Mesothelial cell of epicardium (in vitro differentiated cells): Measurements from ENCODE around the gene LRRC3B. TPM values are rescaled to one million over a fixed set of nuclear protein-coding genes. Genes with fewer than 3 reads are reported as not detected.

Source experiments
- DNase-seq, 2 experiments: peaks; one replicate each; pipeline ENCODE4 v3.0.0; 2021; ENCODE audit warnings: low spot score in 2 of 2; ENCODE audit not compliant: unreplicated experiment in 2 of 2
- H3K27ac Mint-ChIP-seq: 2 replicates; pipeline ENCODE4 v1.8.0; 2021; ENCODE audit warnings: mixed read lengths
- H3K27me3 Mint-ChIP-seq: 2 replicates; pipeline ENCODE4 v1.8.0; 2021; ENCODE audit warnings: low read depth, mixed read lengths
- H3K36me3 Mint-ChIP-seq: 2 replicates; pipeline ENCODE4 v1.8.0; 2021; ENCODE audit warnings: mixed read lengths
- H3K4me1 Mint-ChIP-seq: 2 replicates; pipeline ENCODE4 v1.8.0; 2021; ENCODE audit warnings: mixed read lengths
- H3K4me3 Mint-ChIP-seq: 2 replicates; pipeline ENCODE4 v1.8.0; 2021; ENCODE audit warnings: mild to moderate bottlenecking, moderate library complexity, mixed read lengths
- H3K9me3 Mint-ChIP-seq: 2 replicates; pipeline ENCODE4 v1.8.0; 2021; ENCODE audit warnings: mixed read lengths
- total RNA-seq: library from RNA; stranded (reverse); gene quantifications from 3 replicates; pipeline ENCODE4 v1.2.1, GENCODE V29; 2021
- TF ChIP-seq, protein P1 (sequence below): fragments of 200-600 bp; sonication (generic); IDR thresholded peaks from one replicate; pipeline ENCODE4 v1.5.0; 2021; ENCODE audit warnings: antibody characterized with exemption; ENCODE audit not compliant: unreplicated experiment

The LRRC3B gene
- total RNA-seq, 1 donor from 2014 or later = 0.34 TPM

DNA sequence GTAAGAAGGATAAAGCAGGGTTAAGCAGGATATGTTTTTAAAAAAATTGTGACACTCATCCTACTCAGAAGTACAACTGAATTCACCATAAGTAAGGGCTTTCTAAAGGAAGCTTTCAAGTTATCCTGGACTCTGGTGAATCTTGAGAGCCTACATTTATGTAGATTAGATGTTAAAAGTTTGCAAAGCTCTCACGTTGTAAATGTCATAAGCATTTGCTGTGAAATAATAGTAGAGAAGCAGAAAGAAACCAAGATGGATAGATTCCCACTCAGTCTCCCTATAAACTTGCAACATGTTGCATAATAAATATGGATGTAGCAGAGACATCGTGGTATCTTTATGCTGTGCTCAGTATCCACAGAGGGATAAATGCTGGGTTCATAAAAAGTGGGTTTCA, 77.0 kb downstream of the LRRC3B start:
- H3K36me3 Mint-ChIP-seq = no peaks in the 10 kb centered on the region
- H3K27ac Mint-ChIP-seq = no peak overlapping the region
- H3K4me3 Mint-ChIP-seq = no peak overlapping the region
- no peaks in the 10 kb centered on the region for H3K4me1 Mint-ChIP-seq
- H3K9me3 Mint-ChIP-seq = no peaks in the 10 kb centered on the region
- TF ChIP-seq, protein P1, sequence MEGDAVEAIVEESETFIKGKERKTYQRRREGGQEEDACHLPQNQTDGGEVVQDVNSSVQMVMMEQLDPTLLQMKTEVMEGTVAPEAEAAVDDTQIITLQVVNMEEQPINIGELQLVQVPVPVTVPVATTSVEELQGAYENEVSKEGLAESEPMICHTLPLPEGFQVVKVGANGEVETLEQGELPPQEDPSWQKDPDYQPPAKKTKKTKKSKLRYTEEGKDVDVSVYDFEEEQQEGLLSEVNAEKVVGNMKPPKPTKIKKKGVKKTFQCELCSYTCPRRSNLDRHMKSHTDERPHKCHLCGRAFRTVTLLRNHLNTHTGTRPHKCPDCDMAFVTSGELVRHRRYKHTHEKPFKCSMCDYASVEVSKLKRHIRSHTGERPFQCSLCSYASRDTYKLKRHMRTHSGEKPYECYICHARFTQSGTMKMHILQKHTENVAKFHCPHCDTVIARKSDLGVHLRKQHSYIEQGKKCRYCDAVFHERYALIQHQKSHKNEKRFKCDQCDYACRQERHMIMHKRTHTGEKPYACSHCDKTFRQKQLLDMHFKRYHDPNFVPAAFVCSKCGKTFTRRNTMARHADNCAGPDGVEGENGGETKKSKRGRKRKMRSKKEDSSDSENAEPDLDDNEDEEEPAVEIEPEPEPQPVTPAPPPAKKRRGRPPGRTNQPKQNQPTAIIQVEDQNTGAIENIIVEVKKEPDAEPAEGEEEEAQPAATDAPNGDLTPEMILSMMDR = no peak
- peaks cover 7% of the 10 kb centered on the region for H3K27me3 Mint-ChIP-seq
- no peak for DNase-seq

DNA sequence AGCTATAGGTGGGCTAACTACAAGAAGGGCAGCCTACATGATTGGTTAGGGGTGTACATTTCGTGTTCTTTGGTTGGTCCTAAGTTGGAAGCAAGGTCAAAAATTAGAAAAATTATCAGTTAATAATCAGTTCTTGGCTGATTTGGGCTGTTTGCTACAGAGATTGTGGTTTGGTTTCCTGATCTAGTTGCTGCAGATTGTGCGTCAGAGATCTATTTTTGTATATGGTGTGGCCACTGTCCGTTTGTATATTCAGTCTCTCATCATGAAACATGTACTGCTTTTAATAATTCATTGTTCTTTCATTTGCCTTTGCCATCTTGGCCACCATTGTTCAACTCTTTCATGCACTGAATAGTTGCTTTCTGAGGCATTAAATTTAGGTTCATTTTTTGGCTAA, 80.9 kb downstream of the LRRC3B start:
- Mint-ChIP-seq H3K4me1 (no peaks in the 10 kb centered on the region), H3K9me3 (no peaks in the 10 kb centered on the region), H3K27ac (no peak overlapping the region), H3K4me3 (no peak overlapping the region), H3K27me3 (peaks cover 6% of the 10 kb centered on the region), H3K36me3 (no peaks in the 10 kb centered on the region)
- TF ChIP-seq, protein P1 = no peak
- no peak for DNase-seq

DNA sequence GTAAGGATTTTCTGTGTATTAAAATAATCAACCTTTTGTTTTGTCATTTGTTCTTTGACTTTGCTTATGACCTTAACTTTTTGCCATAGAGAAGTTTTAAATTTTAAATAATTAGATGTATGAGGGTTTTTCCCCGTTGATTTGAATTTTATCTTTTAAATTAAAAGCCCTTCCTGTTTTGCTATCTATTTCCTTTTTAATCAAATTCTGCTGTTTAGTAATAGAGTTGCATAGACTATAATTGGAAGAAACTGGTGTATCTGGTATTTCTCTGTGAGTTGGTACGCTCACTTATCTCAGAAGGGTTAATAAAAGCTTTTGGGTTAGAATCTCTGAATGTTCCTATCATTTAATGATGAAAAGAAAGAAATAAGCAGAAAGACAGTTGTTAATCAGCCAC, 82.2 kb downstream of the LRRC3B start:
- Mint-ChIP-seq H3K4me3 (no peak overlapping the region), H3K27me3 (peaks cover 6% of the 10 kb centered on the region), H3K9me3 (no peaks in the 10 kb centered on the region), H3K4me1 (no peaks in the 10 kb centered on the region), H3K36me3 (no peaks in the 10 kb centered on the region), H3K27ac (no peak overlapping the region)
- TF ChIP-seq, protein P1 = no peak
- DNase-seq = no peak

DNA sequence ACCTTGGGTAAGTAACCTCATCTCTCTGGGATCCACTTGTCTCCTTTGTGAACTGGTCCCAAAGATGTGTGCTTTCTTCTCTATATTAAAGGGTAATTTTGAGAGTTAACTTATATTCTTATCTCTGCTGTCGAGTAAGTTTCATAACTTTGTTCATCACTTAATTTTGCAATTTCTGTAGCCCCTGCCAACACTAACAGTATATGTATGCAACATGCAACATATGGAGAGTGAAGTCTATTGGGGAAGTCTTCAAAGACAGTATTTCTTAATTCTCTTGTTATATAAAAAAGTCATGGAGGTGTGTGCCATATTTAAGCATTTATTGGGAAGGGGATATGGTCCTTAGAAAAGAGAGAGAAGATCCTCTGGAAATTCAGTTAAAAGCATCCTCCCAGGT, 85.9 kb downstream of the LRRC3B start:
- no peaks in the 10 kb centered on the region for H3K4me1 Mint-ChIP-seq

DNA sequence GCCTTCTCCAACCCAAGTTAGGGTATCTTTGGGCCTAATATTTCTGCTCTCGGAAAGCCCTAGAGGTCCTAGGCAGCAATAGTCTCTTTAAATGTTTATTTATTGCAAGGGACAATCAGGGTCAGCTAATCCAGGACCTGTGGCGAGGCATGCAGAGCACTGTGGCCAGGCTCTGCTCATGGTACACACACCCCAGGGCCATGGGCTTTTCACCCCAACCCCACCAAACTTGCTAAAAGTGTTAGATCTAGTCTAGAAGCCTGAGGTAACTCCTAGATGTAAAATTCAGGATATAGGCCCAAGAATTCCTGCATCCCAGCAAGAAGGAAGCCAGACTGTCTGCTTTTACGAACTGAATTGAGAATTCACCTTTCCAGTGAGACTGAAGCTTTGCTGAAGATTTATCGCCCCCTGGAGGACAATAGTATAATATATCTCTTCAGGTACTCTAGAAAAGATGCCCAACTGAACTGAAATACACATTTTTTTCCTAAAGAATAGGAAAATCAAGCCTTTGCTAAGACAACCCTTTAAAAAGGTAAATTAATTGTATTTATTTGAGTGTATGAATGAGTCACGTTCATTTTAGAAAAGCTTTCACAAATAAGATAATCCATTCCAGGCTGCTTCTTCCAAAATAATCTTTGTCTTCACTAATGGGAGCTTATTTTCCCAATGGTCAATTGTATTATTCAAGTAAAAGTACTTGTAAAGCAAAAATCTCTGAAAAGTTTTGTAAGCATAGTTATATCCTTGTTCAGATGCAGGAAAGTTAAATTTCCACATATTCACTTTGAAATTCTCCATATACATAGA, 89.8 kb downstream of the LRRC3B start:
- H3K4me3 Mint-ChIP-seq = no peak overlapping the region
- no peaks in the 10 kb centered on the region for H3K36me3 Mint-ChIP-seq
- DNase-seq = no peak
- H3K27me3 Mint-ChIP-seq = no peaks in the 10 kb centered on the region
- H3K27ac Mint-ChIP-seq = no peak overlapping the region
- TF ChIP-seq, protein P1 = peak; percentile 89
- H3K9me3 Mint-ChIP-seq = peaks cover 10% of the 10 kb centered on the region
- no peaks in the 10 kb centered on the region for H3K4me1 Mint-ChIP-seq

More for the DNA sequence above, 85.9 kb downstream of the LRRC3B start:
- TF ChIP-seq, protein P1 = no peak
- no peaks in the 10 kb centered on the region for H3K27me3 Mint-ChIP-seq
- no peak for DNase-seq
- H3K36me3 Mint-ChIP-seq = no peaks in the 10 kb centered on the region
- no peaks in the 10 kb centered on the region for H3K9me3 Mint-ChIP-seq
- no peak overlapping the region for H3K27ac Mint-ChIP-seq
- no peak overlapping the region for H3K4me3 Mint-ChIP-seq

DNA sequence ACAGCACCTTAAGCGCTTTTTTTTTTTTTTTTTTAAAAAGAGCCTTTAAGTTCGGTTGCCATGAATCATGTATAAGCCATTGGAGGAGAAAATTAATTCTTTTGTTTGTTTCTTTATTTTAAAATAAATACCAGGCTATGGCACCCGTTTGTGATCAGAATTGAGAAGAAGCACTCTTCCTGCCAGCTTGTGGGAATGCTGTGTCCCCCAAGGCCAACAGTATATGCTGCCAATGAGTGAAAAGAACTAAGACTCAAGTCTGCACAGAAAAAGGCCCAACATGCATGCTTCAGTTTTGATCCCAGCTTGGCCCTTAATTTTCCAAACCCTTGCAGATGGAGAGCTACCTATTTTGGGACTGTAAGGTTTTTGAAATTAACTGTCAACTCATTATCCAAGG, 90.5 kb downstream of the LRRC3B start:
- Mint-ChIP-seq H3K4me1 (no peaks in the 10 kb centered on the region), H3K4me3 (no peak overlapping the region), H3K27me3 (no peaks in the 10 kb centered on the region), H3K9me3 (peaks cover 10% of the 10 kb centered on the region), H3K36me3 (no peaks in the 10 kb centered on the region), H3K27ac (no peak overlapping the region)
- DNase-seq = no peak
- TF ChIP-seq, protein P1 = no peak
